Measurements from ENCODE around the gene HSPA4.

The HSPA4 gene

GRCh38 chr5:133053448-133053847 is 1.6 kb downstream of the HSPA4 start:
- Histone ChIP-seq H3K4me1 (ENCODE audit: control insufficient read depth, insufficient read depth, low read length) (peaks cover 25% of the 10 kb centered on the region), H3K27me3 (ENCODE audit: control insufficient read depth, insufficient read depth, low read length) (no peaks in the 10 kb centered on the region), H3K9ac (ENCODE audit: low read length) (no peak overlapping the region), H3K4me3 (ENCODE audit: low read length) (no peak overlapping the region), H3K9me3 (ENCODE audit: control insufficient read depth, low read length) (no peaks in the 10 kb centered on the region), H3K36me3 (ENCODE audit: control insufficient read depth, insufficient read depth, low read length) (no peaks in the 10 kb centered on the region)

GRCh38 chr5:133054697-133055471 is 3.1 kb downstream of the HSPA4 start:
- no peak overlapping the region for H3K9ac ChIP-seq (ENCODE audit: low read length)
- no peaks in the 10 kb centered on the region for H3K36me3 ChIP-seq (ENCODE audit: control insufficient read depth, insufficient read depth, low read length)
- H3K27me3 ChIP-seq (ENCODE audit: control insufficient read depth, insufficient read depth, low read length), result no peaks in the 10 kb centered on the region
- no peak overlapping the region for H3K4me3 ChIP-seq (ENCODE audit: low read length)
- peaks cover 14% of the 10 kb centered on the region for H3K4me1 ChIP-seq (ENCODE audit: control insufficient read depth, insufficient read depth, low read length)
- no peaks in the 10 kb centered on the region for H3K9me3 ChIP-seq (ENCODE audit: control insufficient read depth, low read length)

- Histone ChIP-seq H3K9me3 (ENCODE audit: control insufficient read depth, low read length) (no peaks in the 10 kb centered on the region), H3K4me1 (ENCODE audit: control insufficient read depth, insufficient read depth, low read length) (peaks cover 7% of the 10 kb centered on the region), H3K9ac (ENCODE audit: low read length) (no peak overlapping the region), H3K4me3 (ENCODE audit: low read length) (no peak overlapping the region), H3K27me3 (ENCODE audit: control insufficient read depth, insufficient read depth, low read length) (no peaks in the 10 kb centered on the region), H3K36me3 (ENCODE audit: control insufficient read depth, insufficient read depth, low read length) (no peaks in the 10 kb centered on the region)
Measured at GRCh38 chr5:133056891-133057290, 5.1 kb downstream of the HSPA4 start.

GRCh38 chr5:133059621-133060020 is 7.8 kb downstream of the HSPA4 start:
- H3K27me3 ChIP-seq (ENCODE audit: control insufficient read depth, insufficient read depth, low read length), result no peaks in the 10 kb centered on the region
- H3K9ac ChIP-seq (ENCODE audit: low read length), result no peak overlapping the region
- H3K36me3 ChIP-seq (ENCODE audit: control insufficient read depth, insufficient read depth, low read length), result no peaks in the 10 kb centered on the region
- no peaks in the 10 kb centered on the region for H3K4me1 ChIP-seq (ENCODE audit: control insufficient read depth, insufficient read depth, low read length)
- H3K9me3 ChIP-seq (ENCODE audit: control insufficient read depth, low read length), result no peaks in the 10 kb centered on the region
- no peak overlapping the region for H3K4me3 ChIP-seq (ENCODE audit: low read length)

GRCh38 chr5:133062276-133062675 is 10.5 kb downstream of the HSPA4 start:
- Histone ChIP-seq H3K36me3 (ENCODE audit: control insufficient read depth, insufficient read depth, low read length) (no peaks in the 10 kb centered on the region), H3K4me3 (ENCODE audit: low read length) (no peak overlapping the region), H3K27me3 (ENCODE audit: control insufficient read depth, insufficient read depth, low read length) (no peaks in the 10 kb centered on the region), H3K9ac (ENCODE audit: low read length) (no peak overlapping the region), H3K9me3 (ENCODE audit: control insufficient read depth, low read length) (no peaks in the 10 kb centered on the region), H3K4me1 (ENCODE audit: control insufficient read depth, insufficient read depth, low read length) (no peaks in the 10 kb centered on the region)

- H3K36me3 ChIP-seq (ENCODE audit: control insufficient read depth, insufficient read depth, low read length), result no peaks in the 10 kb centered on the region
- no peaks in the 10 kb centered on the region for H3K4me1 ChIP-seq (ENCODE audit: control insufficient read depth, insufficient read depth, low read length)
Measured at GRCh38 chr5:133063965-133064364, 12.2 kb downstream of the HSPA4 start.

GRCh38 chr5:133065471-133065870 is 13.7 kb downstream of the HSPA4 start:
- Histone ChIP-seq H3K9ac (ENCODE audit: low read length) (no peak overlapping the region), H3K36me3 (ENCODE audit: control insufficient read depth, insufficient read depth, low read length) (no peaks in the 10 kb centered on the region), H3K4me1 (ENCODE audit: control insufficient read depth, insufficient read depth, low read length) (no peaks in the 10 kb centered on the region), H3K27me3 (ENCODE audit: control insufficient read depth, insufficient read depth, low read length) (no peaks in the 10 kb centered on the region), H3K4me3 (ENCODE audit: low read length) (no peak overlapping the region), H3K9me3 (ENCODE audit: control insufficient read depth, low read length) (no peaks in the 10 kb centered on the region)

More at GRCh38 chr5:133063965-133064364, 12.2 kb downstream of the HSPA4 start:
- H3K27me3 ChIP-seq (ENCODE audit: control insufficient read depth, insufficient read depth, low read length), result no peaks in the 10 kb centered on the region
- no peaks in the 10 kb centered on the region for H3K9me3 ChIP-seq (ENCODE audit: control insufficient read depth, low read length)
- no peak overlapping the region for H3K9ac ChIP-seq (ENCODE audit: low read length)
- H3K4me3 ChIP-seq (ENCODE audit: low read length), result no peak overlapping the region

GRCh38 chr5:133066045-133066444 is 14.2 kb downstream of the HSPA4 start:
- H3K9me3 ChIP-seq (ENCODE audit: control insufficient read depth, low read length), result no peaks in the 10 kb centered on the region
- H3K4me1 ChIP-seq (ENCODE audit: control insufficient read depth, insufficient read depth, low read length), result no peaks in the 10 kb centered on the region
- H3K36me3 ChIP-seq (ENCODE audit: control insufficient read depth, insufficient read depth, low read length), result no peaks in the 10 kb centered on the region
- no peaks in the 10 kb centered on the region for H3K27me3 ChIP-seq (ENCODE audit: control insufficient read depth, insufficient read depth, low read length)
- no peak overlapping the region for H3K4me3 ChIP-seq (ENCODE audit: low read length)
- H3K9ac ChIP-seq (ENCODE audit: low read length), result no peak overlapping the region

- H3K9ac ChIP-seq (ENCODE audit: low read length), result no peak overlapping the region
- no peaks in the 10 kb centered on the region for H3K4me1 ChIP-seq (ENCODE audit: control insufficient read depth, insufficient read depth, low read length)
- no peaks in the 10 kb centered on the region for H3K27me3 ChIP-seq (ENCODE audit: control insufficient read depth, insufficient read depth, low read length)
- H3K4me3 ChIP-seq (ENCODE audit: low read length), result no peak overlapping the region
- H3K9me3 ChIP-seq (ENCODE audit: control insufficient read depth, low read length), result no peaks in the 10 kb centered on the region
- H3K36me3 ChIP-seq (ENCODE audit: control insufficient read depth, insufficient read depth, low read length), result peaks cover 4% of the 10 kb centered on the region
Measured at GRCh38 chr5:133072021-133072420, 20.2 kb downstream of the HSPA4 start.

- no peaks in the 10 kb centered on the region for H3K27me3 ChIP-seq (ENCODE audit: control insufficient read depth, insufficient read depth, low read length)
- H3K36me3 ChIP-seq (ENCODE audit: control insufficient read depth, insufficient read depth, low read length), result peaks cover 4% of the 10 kb centered on the region
- H3K4me3 ChIP-seq (ENCODE audit: low read length), result no peak overlapping the region
- no peaks in the 10 kb centered on the region for H3K4me1 ChIP-seq (ENCODE audit: control insufficient read depth, insufficient read depth, low read length)
- no peak overlapping the region for H3K9ac ChIP-seq (ENCODE audit: low read length)
- no peaks in the 10 kb centered on the region for H3K9me3 ChIP-seq (ENCODE audit: control insufficient read depth, low read length)
Measured at GRCh38 chr5:133075572-133076536, 24.0 kb downstream of the HSPA4 start.

- no peak overlapping the region for H3K4me3 ChIP-seq (ENCODE audit: low read length)
- H3K4me1 ChIP-seq (ENCODE audit: control insufficient read depth, insufficient read depth, low read length), result no peaks in the 10 kb centered on the region
- no peaks in the 10 kb centered on the region for H3K27me3 ChIP-seq (ENCODE audit: control insufficient read depth, insufficient read depth, low read length)
- H3K9me3 ChIP-seq (ENCODE audit: control insufficient read depth, low read length), result no peaks in the 10 kb centered on the region
- H3K9ac ChIP-seq (ENCODE audit: low read length), result no peak overlapping the region
- H3K36me3 ChIP-seq (ENCODE audit: control insufficient read depth, insufficient read depth, low read length), result no peaks in the 10 kb centered on the region
Measured at GRCh38 chr5:133079048-133079447, 27.2 kb downstream of the HSPA4 start.

- no peak overlapping the region for H3K9ac ChIP-seq (ENCODE audit: low read length)
- H3K4me1 ChIP-seq (ENCODE audit: control insufficient read depth, insufficient read depth, low read length), result no peaks in the 10 kb centered on the region
- no peaks in the 10 kb centered on the region for H3K9me3 ChIP-seq (ENCODE audit: control insufficient read depth, low read length)
- no peaks in the 10 kb centered on the region for H3K27me3 ChIP-seq (ENCODE audit: control insufficient read depth, insufficient read depth, low read length)
- H3K36me3 ChIP-seq (ENCODE audit: control insufficient read depth, insufficient read depth, low read length), result no peaks in the 10 kb centered on the region
- no peak overlapping the region for H3K4me3 ChIP-seq (ENCODE audit: low read length)
Measured at GRCh38 chr5:133081036-133081435, 29.2 kb downstream of the HSPA4 start.
